ENCODE results near the gene KIAA1958. TPM values are rescaled to one million over a fixed set of nuclear protein-coding genes. Genes with fewer than 3 reads are reported as not detected.

Gene KIAA1958
- total RNA-seq, 1 experiment from 2014 or later = 28.6 TPM

DNA sequence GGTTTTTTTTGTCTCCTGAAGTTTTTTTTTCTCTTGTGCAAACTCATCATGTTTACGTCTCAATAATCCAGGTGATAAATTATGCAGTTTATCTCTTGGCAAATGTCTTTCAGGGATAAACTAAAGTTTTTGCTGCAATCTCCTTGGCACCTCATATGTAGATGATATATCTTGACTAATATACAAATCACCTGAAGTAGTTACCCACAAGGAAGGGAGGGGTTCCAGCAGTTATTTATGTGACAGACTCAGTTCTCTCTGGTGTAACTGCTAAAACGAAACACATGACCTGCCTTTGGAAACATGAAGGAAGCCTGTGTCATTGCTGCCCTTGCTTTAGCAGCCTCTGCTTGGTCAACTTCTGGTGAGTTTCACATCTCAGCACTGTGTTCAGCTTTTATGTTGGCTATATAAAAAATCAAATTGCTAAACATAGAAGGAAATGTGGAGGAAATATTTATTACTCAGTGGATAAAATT, 39.3 kb upstream of the KIAA1958 start:
- H3K27ac ChIP-seq (ENCODE audit: low read depth, low read length, poor library complexity, severe bottlenecking) = no peak overlapping the region

DNA sequence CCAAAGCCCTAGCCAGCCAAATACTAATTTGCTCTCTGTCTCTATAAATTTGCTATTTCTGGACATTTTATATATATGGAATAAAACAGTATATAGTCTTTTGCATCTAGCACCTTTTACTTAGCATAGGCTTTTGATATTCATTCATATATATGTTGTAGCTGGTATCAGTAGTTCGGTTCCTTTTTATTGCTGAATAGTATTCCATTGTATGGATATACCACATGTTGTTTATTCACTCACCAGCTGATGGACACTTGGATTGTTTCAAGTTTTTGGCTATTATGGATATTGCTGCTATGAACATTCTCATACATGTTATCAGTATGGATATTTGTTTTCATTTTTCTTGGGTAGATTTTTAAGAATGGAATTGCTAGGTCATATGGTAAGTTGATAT, 23.8 kb upstream of the KIAA1958 start:
- H3K9me3 ChIP-seq (ENCODE audit: low read depth, low read length, poor library complexity, severe bottlenecking) = no peaks in the 10 kb centered on the region
- no peaks in the 10 kb centered on the region for H3K4me1 ChIP-seq (ENCODE audit: insufficient read depth, low read length, poor library complexity, severe bottlenecking)
- H3K4me3 ChIP-seq (ENCODE audit: low read depth, low read length, poor library complexity, severe bottlenecking) = no peak overlapping the region
- H3K36me3 ChIP-seq (ENCODE audit: insufficient read depth, low read length, poor library complexity, severe bottlenecking) = peaks cover 6% of the 10 kb centered on the region
- H3K27me3 ChIP-seq (replicated peaks; ENCODE audit: insufficient read depth, low read depth, low read length, poor library complexity) = no peaks in the 10 kb centered on the region
- H3K27ac ChIP-seq (ENCODE audit: low read depth, low read length, poor library complexity, severe bottlenecking) = no peak overlapping the region
- POLR2A ChIA-PET (ENCODE audit: low non-redundant PET) = interaction anchor here (0.5 kb wide), 1 partner anchor 506 kb away, joined by 3 read pairs; no protein-coding TSS in a partner anchor
- CTCF ChIA-PET = no interaction called here
- DNase-seq (ENCODE audit: low spot score) = no peak
- no TSS peak for BruUV-seq (replicated peaks)
- no peak for TF ChIP-seq EZH2 (IDR thresholded peaks at IDR 0.05; ENCODE audit: borderline replicate concordance, low read depth, low read length, poor library complexity, severe bottlenecking)
- TF ChIP-seq, protein P1, sequence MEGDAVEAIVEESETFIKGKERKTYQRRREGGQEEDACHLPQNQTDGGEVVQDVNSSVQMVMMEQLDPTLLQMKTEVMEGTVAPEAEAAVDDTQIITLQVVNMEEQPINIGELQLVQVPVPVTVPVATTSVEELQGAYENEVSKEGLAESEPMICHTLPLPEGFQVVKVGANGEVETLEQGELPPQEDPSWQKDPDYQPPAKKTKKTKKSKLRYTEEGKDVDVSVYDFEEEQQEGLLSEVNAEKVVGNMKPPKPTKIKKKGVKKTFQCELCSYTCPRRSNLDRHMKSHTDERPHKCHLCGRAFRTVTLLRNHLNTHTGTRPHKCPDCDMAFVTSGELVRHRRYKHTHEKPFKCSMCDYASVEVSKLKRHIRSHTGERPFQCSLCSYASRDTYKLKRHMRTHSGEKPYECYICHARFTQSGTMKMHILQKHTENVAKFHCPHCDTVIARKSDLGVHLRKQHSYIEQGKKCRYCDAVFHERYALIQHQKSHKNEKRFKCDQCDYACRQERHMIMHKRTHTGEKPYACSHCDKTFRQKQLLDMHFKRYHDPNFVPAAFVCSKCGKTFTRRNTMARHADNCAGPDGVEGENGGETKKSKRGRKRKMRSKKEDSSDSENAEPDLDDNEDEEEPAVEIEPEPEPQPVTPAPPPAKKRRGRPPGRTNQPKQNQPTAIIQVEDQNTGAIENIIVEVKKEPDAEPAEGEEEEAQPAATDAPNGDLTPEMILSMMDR (conservative IDR thresholded peaks at IDR 0.05; ENCODE audit: low read depth, low read length) = no peak
- intact Hi-C loops (cut with micrococcal nuclease; ENCODE audit: unreplicated experiment) = no loop called here

More for the DNA sequence above, 39.3 kb upstream of the KIAA1958 start:
- Histone ChIP-seq H3K27me3 (replicated peaks; ENCODE audit: insufficient read depth, low read depth, low read length, poor library complexity) (no peaks in the 10 kb centered on the region), H3K4me1 (ENCODE audit: insufficient read depth, low read length, poor library complexity, severe bottlenecking) (no peaks in the 10 kb centered on the region), H3K36me3 (ENCODE audit: insufficient read depth, low read length, poor library complexity, severe bottlenecking) (no peaks in the 10 kb centered on the region), H3K9me3 (ENCODE audit: low read depth, low read length, poor library complexity, severe bottlenecking) (no peaks in the 10 kb centered on the region), H3K4me3 (ENCODE audit: low read depth, low read length, poor library complexity, severe bottlenecking) (no peak overlapping the region)
- intact Hi-C loops (cut with micrococcal nuclease; ENCODE audit: unreplicated experiment) = no loop called here
- DNase-seq (ENCODE audit: low spot score) = no peak
- TF ChIP-seq EZH2 (IDR thresholded peaks at IDR 0.05; ENCODE audit: borderline replicate concordance, low read depth, low read length, poor library complexity, severe bottlenecking) = no peak
- TF ChIP-seq, protein P1 (conservative IDR thresholded peaks at IDR 0.05; ENCODE audit: low read depth, low read length) = no peak
- BruUV-seq (replicated peaks) = no TSS peak
- POLR2A ChIA-PET (ENCODE audit: low non-redundant PET) = no interaction called here
- CTCF ChIA-PET = no interaction called here

DNA sequence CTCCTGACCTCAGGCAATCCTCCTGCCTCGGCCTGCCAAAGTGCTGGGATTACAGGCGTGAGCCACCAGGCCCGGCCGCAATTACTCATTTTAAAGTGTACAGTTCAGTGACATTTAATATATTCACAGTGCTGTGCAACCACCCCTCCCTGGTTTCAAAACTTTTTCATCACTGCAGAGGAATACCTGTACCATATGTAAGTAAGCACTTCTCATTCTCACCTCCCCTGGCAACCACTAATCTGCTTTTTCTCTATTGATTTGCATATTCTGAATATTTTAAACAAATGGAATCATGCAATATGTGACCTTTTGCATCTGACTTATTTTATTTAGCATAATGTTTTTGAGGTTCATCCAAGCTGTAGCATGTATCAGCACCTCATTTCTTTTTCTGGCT, 21.3 kb upstream of the KIAA1958 start:
- DNase-seq (ENCODE audit: low spot score) = no peak
- Histone ChIP-seq H3K4me3 (ENCODE audit: low read depth, low read length, poor library complexity, severe bottlenecking) (no peak overlapping the region), H3K27ac (ENCODE audit: low read depth, low read length, poor library complexity, severe bottlenecking) (no peak overlapping the region), H3K4me1 (ENCODE audit: insufficient read depth, low read length, poor library complexity, severe bottlenecking) (no peaks in the 10 kb centered on the region), H3K9me3 (ENCODE audit: low read depth, low read length, poor library complexity, severe bottlenecking) (no peaks in the 10 kb centered on the region), H3K36me3 (ENCODE audit: insufficient read depth, low read length, poor library complexity, severe bottlenecking) (peaks cover 6% of the 10 kb centered on the region), H3K27me3 (replicated peaks; ENCODE audit: insufficient read depth, low read depth, low read length, poor library complexity) (no peaks in the 10 kb centered on the region)
- BruUV-seq (replicated peaks) = no TSS peak
- CTCF ChIA-PET = no interaction called here
- POLR2A ChIA-PET (ENCODE audit: low non-redundant PET) = no interaction called here
- intact Hi-C loops (cut with micrococcal nuclease; ENCODE audit: unreplicated experiment) = no loop called here
- TF ChIP-seq, protein P1 (conservative IDR thresholded peaks at IDR 0.05; ENCODE audit: low read depth, low read length) = no peak
- no peak for TF ChIP-seq EZH2 (IDR thresholded peaks at IDR 0.05; ENCODE audit: borderline replicate concordance, low read depth, low read length, poor library complexity, severe bottlenecking)
